Ovary (tissue), 9 donors: ENCODE measurements around the gene ANKRD34C. TPM values are rescaled to one million over a fixed set of nuclear protein-coding genes. Genes with fewer than 3 reads are reported as not detected.

Experiments used
- DNase-seq, 5 donors: peaks; one replicate each; pipeline ENCODE4 v3.0.0-alpha.2; 2019 to 2020
- H3K27ac ChIP-seq, 2 donors: fragments of 200-600 bp; one replicate each; pipeline versions ENCODE4 v1.5.1 to v1.8.0; 2019 to 2022
- H3K27me3 ChIP-seq: fragments of 200-600 bp; one replicate; pipeline ENCODE4 v1.8.0; 2022
- H3K36me3 ChIP-seq: fragments of 200-600 bp; sonication (generic); one replicate; pipeline ENCODE4 v1.5.1; 2019
- H3K4me1 ChIP-seq: one replicate; pipeline ENCODE4 v1.8.1; 2013; ENCODE audit warnings: mild to moderate bottlenecking, moderate library complexity; ENCODE audit not compliant: insufficient read depth
- H3K4me3 ChIP-seq: fragments of 200-600 bp; sonication (generic); one replicate; pipeline ENCODE4 v1.5.1; 2017
- H3K9me3 ChIP-seq, 2 donors: fragments of 200-600 bp in 1 of 2; sonication (generic) in 1 of 2; one replicate each; pipeline versions ENCODE4 v1.5.1 to v1.8.1; 2013 to 2019; ENCODE audit warnings: mild to moderate bottlenecking in 1 of 2, moderate library complexity in 1 of 2
- EP300 ChIP-seq: sonication (generic); formaldehyde crosslinking; IDR thresholded peaks from one replicate; pipeline ENCODE4 v1.6.1; 2017; ENCODE audit warnings: antibody characterized with exemption
- POLR2A ChIP-seq: fragments of 450-650 bp; IDR thresholded peaks from one replicate; pipeline ENCODE4 v1.6.1; 2017; ENCODE audit warnings: antibody characterized with exemption, mild to moderate bottlenecking, moderate library complexity
- WGBS, 3 donors: extraction: QIAGEN DNeasy Blood & Tissue Kit in 1 of 3; methylation state at CpG; one replicate each; pipeline versions ENCODE4 v1.1.5 to v1.1.7; 2013 to 2017; 5-methylcytosine and 5-hydroxymethylcytosine counted together
- intact Hi-C, 4 donors: fragments of 100-400 bp; cut with DNase I; formaldehyde crosslinking; loops; one replicate each; pipeline versions ENCODE4 v1.11.0 to v1.15.1; 2022 to 2023
- polyA plus RNA-seq, 2 donors: library from polyadenylated mRNA; stranded (reverse); fragments of 200-250 nt in 1 of 2; fragments of 350-450 nt in 1 of 2; fragmentation: Illumina TruSeq in 1 of 2; extraction: RNeasy Lipid Tissue Mini Kit (QIAGEN cat#74804) in 1 of 2; gene quantifications; one replicate each; pipeline ENCODE4 v1.2.3, GENCODE V29; 2013 to 2014
- total RNA-seq, 7 donors: library from RNA; depleted of rRNA in 2 of 7; stranded (reverse); fragments of >200 nt in 2 of 7; fragmentation: NEBNext Ultra II Directional in 3 of 7; extraction: Animal tissue kit (Norgen Biotek cat#: 25700) in 3 of 7; gene quantifications; one replicate each; pipeline versions ENCODE4 v1.1.0 to v1.2.4, GENCODE V29; 2016 to 2023
- TF ChIP-seq, protein P1 (sequence below), 3 donors: fragments of 450-650 bp in 2 of 3; fragments of 200-600 bp in 1 of 3; IDR thresholded peaks; one replicate each; pipeline versions ENCODE4 v1.5.1 to v1.8.0; 2016 to 2022; ENCODE audit warnings: antibody characterized with exemption in 3 of 3, mild to moderate bottlenecking in 1 of 3
- donor health status: DM: no; HTN: no; CAD: no; lungs with moderate emphysema.
- donor health status: DM: no; HTN: no; CAD: no.
- donor health status: Bipolar disorder and iron deficiency.
- donor health status: DM: yes; HTN: yes; CAD: no.
- donor health status: DM: no; HTN: no; CAD: no.
- donor health status: DM: yes; HTN: yes; CAD: no.

The ANKRD34C gene
- total and polyA plus RNA-seq, 9 donors, result 0.10 to 0.20 TPM; not detected in 7

DNA sequence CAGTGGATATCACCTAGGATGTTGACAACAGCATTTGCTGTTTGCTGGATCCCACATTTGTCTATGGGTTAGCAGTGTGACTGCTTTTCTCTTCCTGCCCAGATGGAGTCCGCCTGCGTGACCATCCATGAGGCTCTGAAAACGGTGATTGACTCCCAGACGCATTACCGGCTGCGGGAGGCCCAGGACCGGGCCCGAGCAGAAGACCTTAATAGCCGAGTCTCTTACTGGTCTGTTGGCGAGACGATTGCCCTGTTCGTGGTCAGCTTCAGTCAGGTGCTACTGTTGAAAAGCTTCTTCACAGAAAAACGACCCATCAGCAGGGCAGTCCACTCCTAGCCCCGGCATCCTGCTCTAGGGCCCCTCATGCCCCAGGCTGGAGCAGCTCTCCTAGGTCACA, 39.4 kb downstream of the ANKRD34C start:
- DNase-seq, result no peak
- Histone ChIP-seq H3K4me3 (no peak overlapping the region), H3K36me3 (no peaks in the 10 kb centered on the region), H3K27me3 (no peaks in the 10 kb centered on the region), H3K27ac (no peak overlapping the region), H3K9me3 (no peaks in the 10 kb centered on the region), H3K4me1 (no peaks in the 10 kb centered on the region)
- TF ChIP-seq POLR2A (no peak), EP300 (no peak)
- TF ChIP-seq, protein P1, sequence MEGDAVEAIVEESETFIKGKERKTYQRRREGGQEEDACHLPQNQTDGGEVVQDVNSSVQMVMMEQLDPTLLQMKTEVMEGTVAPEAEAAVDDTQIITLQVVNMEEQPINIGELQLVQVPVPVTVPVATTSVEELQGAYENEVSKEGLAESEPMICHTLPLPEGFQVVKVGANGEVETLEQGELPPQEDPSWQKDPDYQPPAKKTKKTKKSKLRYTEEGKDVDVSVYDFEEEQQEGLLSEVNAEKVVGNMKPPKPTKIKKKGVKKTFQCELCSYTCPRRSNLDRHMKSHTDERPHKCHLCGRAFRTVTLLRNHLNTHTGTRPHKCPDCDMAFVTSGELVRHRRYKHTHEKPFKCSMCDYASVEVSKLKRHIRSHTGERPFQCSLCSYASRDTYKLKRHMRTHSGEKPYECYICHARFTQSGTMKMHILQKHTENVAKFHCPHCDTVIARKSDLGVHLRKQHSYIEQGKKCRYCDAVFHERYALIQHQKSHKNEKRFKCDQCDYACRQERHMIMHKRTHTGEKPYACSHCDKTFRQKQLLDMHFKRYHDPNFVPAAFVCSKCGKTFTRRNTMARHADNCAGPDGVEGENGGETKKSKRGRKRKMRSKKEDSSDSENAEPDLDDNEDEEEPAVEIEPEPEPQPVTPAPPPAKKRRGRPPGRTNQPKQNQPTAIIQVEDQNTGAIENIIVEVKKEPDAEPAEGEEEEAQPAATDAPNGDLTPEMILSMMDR (IDR thresholded peaks at IDR 0.05), result no peak
- intact Hi-C loops, result no loop called here
- 93 to 95% (median 94%) methylated on average over 13 to 14 of the region's 14 CpGs for WGBS, 3 donors

DNA sequence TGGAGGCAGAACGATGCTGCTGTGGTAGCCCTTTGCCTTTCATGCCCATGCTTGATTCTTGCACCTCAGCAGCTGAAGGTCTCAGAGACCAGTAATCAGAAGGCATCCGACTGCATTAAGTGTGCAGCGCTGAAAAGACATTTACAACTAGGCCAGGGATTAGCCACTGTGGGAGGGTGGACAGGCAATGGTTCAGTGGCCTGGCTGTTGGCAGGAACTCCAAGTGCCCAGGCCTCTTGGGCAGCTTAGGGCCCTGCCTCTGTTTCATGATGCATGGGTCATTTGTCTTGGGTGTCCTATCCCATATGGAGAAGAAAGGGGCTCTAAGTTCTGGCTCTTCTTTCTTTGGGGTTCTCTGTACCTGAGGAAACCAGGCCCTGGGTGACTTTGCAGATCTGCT, 39.8 kb downstream of the ANKRD34C start:
- Histone ChIP-seq H3K27ac (no peak overlapping the region), H3K27me3 (no peaks in the 10 kb centered on the region), H3K36me3 (no peaks in the 10 kb centered on the region), H3K4me1 (no peaks in the 10 kb centered on the region), H3K9me3 (no peaks in the 10 kb centered on the region), H3K4me3 (no peak overlapping the region)
- intact Hi-C loops, result no loop called here
- DNase-seq, result no peak
- WGBS, 3 donors, result 88 to 96% (median 95%) methylated on average over 3 of the region's 3 CpGs
- TF ChIP-seq POLR2A (no peak), EP300 (no peak)
- TF ChIP-seq, protein P1 (IDR thresholded peaks at IDR 0.05), result no peak

DNA sequence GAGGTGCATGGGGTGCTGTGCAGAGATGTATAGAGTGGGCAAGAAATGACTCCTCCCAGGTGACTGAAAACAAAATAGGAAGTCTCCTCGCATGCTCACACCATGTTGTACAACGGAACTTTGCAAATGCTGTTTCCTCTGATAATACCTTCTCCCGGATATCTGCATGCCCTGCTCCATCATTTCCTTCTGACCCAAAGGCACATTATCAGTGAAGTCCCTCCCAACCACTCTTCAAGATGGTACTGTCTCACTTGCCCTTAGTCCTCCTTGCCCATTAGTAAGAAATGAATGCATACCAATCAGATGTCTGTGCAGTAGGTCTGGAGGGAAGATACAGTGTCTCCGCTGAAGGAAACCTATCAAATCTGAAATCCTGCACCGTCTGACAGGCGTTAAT, 40.4 kb downstream of the ANKRD34C start:
- Histone ChIP-seq H3K4me1 (no peaks in the 10 kb centered on the region), H3K9me3 (no peaks in the 10 kb centered on the region), H3K36me3 (no peaks in the 10 kb centered on the region), H3K27ac (no peak overlapping the region), H3K27me3 (no peaks in the 10 kb centered on the region), H3K4me3 (no peak overlapping the region)
- 92 to 95% (median 93%) methylated on average over 6 of the region's 6 CpGs for WGBS, 3 donors
- no peak for TF ChIP-seq POLR2A
- no peak for TF ChIP-seq EP300
- intact Hi-C loops, result no loop called here
- no peak for DNase-seq

DNA sequence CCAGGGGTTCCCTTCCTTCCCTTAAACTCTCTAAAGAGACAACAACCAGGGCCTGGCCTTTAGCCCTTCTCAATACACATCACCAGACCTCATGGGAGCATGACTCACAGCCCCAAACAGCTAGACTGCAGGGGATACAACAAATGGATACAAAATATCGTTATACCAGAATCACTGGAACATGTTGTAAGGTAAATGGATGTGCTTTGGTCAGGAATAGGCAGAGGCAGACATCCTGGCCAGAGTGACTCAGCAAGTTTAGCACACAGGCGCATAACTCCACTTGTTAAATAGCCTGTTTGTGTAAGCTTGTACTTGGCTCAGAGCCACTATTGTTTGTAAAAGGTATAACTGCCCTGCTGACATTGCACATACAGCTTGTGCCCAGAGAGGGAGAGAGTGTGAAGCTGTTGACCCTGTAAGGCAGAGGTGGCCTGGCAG, 46.7 kb downstream of the ANKRD34C start:
- TF ChIP-seq, protein P1 (IDR thresholded peaks at IDR 0.05), result no peak
- TF ChIP-seq EP300, result no peak
- no peak for TF ChIP-seq POLR2A
- Histone ChIP-seq H3K4me3 (no peak overlapping the region), H3K4me1 (no peaks in the 10 kb centered on the region), H3K36me3 (no peaks in the 10 kb centered on the region), H3K27ac (no peak overlapping the region), H3K9me3 (no peaks in the 10 kb centered on the region), H3K27me3 (no peaks in the 10 kb centered on the region)
- intact Hi-C loops, result no loop called here
- DNase-seq, result no peak
- 84 to 92% (median 90%) methylated on average over 2 of the region's 2 CpGs for whole genome bisulfite sequencing, 3 donors

Other genes starting within 250 kb of the ANKRD34C start
- gene RASGRF1, start 191.9 kb upstream of the ANKRD34C start, total RNA-seq, result 1 to 10 TPM in 4 of 7 donors, under 1 TPM in 2, not detected in 1; 0.23 to 9.5 (median 1.2) TPM
- gene RASGRF1, start 191.9 kb upstream of the ANKRD34C start, polyA plus RNA-seq, result under 1 TPM; 0.28 to 0.90 TPM
- 10 to 100 TPM; 22.4 to 45.8 (median 33.7) TPM for gene TMED3, start 28.4 kb downstream of the ANKRD34C start, total RNA-seq
- 10 to 100 TPM; 38.2 to 51.6 TPM for gene TMED3, start 28.4 kb downstream of the ANKRD34C start, polyA plus RNA-seq
- under 1 TPM; 0.12 to 0.62 (median 0.23) TPM for gene MINAR1, start 149.6 kb downstream of the ANKRD34C start, total RNA-seq
- under 1 TPM; 0.19 to 0.38 TPM for gene MINAR1, start 149.6 kb downstream of the ANKRD34C start, polyA plus RNA-seq